NCI-H345 treated with DMSO at 0.1 percent for 48 hours (cell line): ENCODE results near the gene NPC1.
A peak's percentile ranks its signal among the peaks of the same experiment; 100 is the strongest.
"Not testable (repeated sequence)": the region's sequence is repeated elsewhere in the genome, so short reads cannot be mapped to it uniquely, and the experiment has no call there.

Source experiments
- DNase-seq: peaks from one replicate; lab custom pipeline; 2025; ENCODE audit not compliant: unreplicated experiment; lab: John Stamatoyannopoulos, UW

Gene NPC1

DNA sequence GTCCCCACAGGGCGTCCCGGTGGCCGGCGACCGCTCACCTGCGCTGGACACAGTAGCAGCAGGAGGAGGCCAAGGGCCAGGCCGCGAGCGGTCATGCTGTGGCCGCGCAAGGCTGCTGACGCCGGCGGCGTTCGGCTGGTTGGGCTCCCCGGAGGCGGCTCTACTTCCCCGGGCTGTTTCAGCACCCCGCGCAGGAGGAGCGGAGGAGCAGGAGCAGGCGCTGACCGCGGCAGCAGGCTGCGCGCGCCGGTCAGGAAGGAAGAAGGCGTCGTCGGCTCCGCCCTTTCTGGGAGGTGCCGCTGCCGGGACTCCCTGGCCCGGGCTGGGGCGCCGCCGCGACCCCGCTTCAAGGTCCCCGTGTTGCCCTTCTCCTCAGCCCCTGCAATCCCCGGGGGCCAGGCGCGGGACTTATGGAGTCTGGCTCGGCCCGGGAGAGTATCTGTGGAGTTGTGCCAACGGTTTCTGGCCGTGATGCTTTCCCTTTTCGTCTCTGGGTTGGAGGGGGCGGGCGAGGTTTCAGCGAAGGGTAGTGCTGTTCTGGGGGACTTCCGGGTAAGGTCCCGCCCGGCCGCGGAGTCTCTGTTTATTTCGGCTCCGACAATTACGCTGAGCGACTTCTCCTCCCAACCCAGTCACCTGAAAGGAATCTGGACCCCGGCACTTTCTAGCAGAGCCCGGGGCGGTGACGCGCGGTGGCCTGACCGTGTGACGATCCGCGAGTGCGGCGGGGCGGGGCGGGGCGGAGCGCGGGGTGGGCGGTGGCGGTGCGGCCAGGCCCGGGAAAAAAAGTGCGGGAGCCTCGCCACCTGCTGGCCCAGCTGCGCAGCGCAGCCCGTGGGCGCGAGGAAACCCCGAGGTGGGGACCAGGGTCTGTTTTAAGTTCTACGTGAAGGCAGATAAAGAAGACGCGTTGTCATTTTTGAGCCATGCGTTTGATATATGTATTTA is at the start of gene NPC1:
NPC1 (minus strand) TSS at position 258 of the 948 bp plus-strand sequence; CDS start at position 95, 163 bp downstream.
- DNase-seq: peak; percentile 80

DNA sequence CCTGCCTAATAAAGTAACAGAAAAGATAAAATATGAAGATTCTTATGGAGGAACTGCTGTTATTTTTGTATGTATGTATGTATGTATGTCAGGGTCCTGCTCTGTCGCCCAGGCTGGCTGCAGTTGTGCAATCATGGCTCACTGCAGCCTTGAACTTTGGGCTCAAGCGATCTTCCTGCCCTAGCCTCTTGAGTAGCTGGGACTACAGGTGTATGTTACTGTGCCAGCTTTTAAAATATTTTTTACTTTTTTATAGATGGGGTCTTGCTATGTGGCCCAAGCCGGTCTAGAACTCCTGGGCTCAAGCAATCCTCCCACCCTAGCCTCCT is 49.7 kb upstream of the NPC1 start:
- DNase-seq: no peak

- DNase-seq: peak; percentile 20
These were observed 49.2 kb upstream of the NPC1 start for GRCh38 chr18:23635283-23636070.

DNA sequence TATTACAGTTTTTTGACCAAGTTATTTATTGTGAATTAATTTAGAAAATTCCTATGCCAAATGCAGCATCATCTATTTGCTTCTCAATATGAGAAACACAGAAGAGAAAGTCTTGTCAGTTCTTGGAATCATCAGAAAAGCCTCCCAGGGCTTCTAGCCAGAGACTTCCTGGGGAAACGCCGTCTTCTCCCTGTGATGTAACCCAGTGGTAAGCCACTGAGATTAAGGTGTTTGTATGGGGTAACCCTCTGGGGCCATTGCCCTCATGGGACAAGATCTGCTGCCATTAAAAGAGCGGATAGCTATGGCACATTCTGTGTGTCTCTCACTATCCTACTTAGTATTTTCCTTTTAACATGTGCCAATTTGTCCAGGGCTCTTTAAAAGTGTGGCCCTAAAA is 48.4 kb upstream of the NPC1 start:
- DNase-seq: no peak

- no peak for DNase-seq
These were observed 46.3 kb upstream of the NPC1 start for GRCh38 chr18:23632615-23633014.

DNA sequence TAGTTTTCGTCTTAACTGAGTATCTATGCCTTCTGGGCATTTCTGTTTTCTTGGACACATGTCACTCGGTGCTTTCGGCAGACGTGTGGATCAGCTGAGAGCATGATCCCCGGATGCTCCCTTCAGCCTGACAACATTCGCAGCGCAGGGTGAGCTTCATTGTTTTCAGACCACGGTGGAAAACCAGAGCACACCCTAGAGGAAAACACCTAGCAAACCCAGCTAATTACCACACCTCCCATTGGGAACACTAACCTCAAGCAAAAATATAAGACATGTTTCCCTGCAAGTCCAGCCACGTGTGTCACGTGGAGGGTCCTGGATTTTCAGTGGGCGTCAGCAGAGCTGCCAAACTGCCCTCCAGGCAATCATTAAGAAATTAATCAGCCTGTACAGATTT is 45.4 kb upstream of the NPC1 start:
- DNase-seq: no peak

DNA sequence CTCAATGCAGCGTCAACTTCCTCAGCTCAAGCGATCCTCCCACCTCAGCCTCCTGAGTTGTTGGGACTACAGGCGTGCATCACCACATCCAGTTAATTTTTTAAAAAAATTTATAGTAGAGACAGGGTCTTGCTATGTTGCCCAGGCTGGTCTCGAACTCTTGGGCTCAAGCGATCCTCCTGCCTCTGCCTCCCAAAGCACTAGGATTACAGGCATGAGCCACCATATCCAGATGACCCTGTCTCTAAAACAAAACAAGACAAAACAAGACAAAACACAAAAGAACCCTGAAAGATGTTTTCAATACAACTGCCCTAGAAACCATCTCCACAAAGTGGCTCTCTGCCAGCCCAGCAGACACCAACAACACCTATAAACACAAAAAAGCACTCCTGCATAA is 45.0 kb upstream of the NPC1 start:
- DNase-seq: no peak

GRCh38 chr18:23629444-23629946 is 43.2 kb upstream of the NPC1 start:
- DNase-seq: no peak

- DNase-seq: no peak
These were observed 41.7 kb upstream of the NPC1 start for GRCh38 chr18:23627970-23628369.

DNA sequence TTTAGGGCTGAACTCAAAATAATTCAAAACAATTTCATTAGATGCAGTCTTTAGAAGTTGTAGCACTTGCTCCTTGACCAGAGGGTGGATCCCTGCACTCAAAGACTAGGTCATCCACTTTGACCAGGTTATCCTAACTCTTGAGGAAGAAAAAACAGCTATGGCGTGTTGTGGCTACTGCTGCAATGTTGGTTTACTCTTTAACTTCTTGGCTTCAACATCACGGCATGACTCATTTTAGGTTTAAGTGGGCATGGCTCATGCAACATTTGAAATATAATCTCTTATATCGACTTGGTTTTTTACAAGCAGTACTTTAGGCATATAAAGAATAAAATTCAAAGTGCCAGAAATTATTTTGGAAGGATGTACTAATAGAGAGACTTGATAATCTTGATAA is 41.0 kb upstream of the NPC1 start:
- DNase-seq: no peak

DNA sequence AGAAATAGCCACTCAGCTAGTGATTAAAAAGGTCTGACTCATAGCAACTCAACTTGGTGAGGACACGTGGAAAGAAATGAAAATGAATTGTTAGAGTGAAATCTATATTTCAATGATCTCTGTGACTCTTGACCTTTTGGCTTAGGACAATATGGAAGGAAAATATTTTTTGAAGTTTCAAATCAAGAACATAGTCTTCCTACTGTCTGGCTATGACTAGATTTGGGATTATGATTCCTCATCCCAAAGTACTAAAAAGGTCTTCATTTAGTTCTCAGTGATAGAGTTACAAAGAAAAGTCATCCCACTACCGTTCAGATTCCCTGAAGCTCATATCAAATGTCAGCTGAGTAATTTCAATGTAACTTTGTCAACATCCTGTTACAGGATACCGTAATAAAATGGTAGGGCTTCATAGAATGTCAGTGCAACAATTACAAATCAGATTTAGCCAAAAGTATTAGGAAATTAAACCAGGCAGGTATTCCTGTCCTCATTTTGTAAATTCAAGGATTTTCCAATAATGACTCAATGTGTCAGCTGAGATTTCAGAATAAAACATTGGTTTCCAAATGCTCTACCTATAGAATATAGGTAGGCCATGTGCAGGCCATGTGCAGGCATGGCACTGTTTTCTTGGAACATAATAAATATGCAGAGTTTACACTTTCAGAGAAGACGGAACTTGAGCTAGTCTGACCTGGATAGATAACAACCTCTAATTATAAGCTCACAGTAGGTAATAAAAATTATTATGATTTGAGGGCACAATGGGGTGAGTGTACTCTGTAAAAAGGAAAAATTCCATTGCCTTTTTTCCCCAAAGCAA is 40.4 kb upstream of the NPC1 start:
- DNase-seq: no peak

- no peak for DNase-seq
These were observed 36.7 kb upstream of the NPC1 start for GRCh38 chr18:23623040-23623439.

DNA sequence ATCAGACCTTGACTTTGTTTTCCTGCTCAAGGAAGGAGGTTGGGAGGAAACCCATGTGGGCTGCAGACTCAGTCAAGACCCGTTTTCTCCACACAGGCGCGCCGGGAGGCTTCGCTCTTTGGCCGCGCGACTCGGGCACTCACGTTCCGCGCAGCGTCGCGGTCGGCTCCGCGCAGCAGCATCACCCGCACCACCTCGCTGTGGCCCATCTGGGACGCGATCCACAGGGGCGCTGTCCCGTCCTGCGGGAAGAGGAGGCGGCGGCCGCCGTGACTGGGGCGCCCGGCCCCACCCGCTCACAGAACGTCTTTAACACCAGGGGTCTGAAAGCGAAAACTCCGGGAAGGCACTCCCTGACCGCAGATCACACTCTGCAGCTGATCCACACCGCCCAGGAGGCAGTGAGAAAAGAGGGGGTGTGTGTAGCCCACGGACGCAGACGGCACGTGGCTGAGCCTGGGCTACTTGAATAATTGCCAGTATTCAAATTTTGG is 33.1 kb upstream of the NPC1 start:
- DNase-seq: no peak

DNA sequence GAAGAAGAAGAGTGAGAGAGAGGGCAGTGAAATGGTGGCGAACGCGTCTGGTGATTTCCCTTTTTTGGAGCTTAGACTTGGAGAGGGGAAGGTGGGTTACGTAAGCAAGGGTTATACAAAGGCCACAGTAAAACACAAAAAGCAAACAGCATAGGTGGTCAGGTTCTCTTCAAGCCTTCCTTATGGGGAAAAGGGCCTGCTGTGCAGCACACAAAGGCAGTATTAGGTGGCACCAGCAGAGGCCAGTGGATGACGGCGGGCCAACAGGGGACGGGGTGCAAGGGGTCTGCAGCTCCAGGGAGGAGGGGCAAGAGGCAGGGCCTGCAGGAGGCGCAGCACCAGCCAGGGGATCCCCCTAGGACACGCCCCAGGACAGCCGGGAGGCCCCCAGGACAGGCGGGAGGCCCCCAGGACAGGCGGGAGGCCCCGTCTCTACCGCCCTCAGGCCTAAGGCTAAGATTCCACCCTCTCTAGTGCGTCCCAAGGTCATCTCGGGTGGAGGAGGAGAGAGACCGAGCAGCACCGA is 32.6 kb upstream of the NPC1 start:
- DNase-seq: no peak

DNA sequence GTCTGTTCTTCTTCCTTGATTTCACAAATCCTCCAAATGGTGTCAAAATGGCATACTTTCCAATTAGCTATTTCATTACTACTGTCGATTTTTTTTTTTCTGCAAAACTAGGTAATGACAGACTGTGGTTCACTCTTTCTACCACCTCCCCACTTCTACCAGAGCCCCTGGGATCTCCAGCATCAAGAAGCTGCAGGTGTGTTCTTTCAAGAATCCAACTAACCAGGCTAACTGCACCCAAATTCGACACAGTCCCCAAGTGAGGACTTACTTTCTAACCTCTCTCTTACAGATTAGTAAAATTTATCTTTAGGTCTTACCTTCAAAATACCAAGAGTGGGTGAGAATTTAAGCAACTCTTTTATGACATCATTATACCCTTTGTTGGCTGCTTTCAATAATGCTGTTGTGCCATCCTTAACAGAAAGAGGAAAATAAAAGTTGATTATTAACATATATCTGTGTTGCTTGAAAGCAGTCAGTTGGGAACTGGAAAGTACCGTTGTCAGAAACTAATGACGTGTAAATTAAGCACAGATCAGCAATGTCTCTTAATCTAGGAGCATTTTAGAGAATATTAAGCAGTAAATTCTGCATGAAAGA is 31.2 kb upstream of the NPC1 start:
- no peak for DNase-seq

DNA sequence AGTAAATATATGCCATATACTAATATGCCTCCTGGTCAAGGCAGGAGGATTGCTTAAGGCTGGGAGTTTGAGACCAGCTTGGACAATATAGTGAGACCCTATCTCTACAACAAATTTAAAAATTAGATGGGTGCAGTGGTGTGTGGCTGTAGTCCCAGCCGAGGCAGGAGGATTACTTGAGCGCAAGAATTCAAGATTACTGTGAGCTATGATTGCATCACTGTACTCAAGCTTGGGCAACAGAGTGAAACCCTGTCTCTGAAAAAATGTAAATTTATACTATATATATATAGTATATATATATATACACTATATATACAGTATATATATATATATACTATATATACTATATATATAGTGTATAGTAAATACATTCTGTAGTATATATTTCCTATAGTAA is 30.0 kb upstream of the NPC1 start:
- DNase-seq: no peak

DNA sequence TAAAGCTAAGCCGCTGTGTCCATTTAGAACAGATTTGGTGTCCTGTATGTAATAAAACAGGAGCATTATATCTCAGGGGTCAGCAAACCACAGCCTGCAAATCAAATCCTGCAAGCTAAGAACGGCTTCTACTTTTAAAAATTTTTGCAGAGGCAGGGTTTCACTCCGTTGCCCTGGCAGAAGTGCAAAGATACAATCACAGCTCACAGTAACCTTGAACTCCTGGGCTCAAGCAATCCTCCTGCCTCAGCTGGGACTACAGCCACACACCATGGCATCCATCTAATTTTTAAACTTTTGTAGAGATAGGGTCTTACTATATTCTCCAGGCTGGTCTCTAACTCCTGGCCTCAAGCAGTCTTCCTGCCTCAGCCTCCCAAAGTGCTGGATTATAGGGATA is 28.6 kb upstream of the NPC1 start:
- no peak for DNase-seq

GRCh38 chr18:23614413-23614812 is 28.1 kb upstream of the NPC1 start:
- DNase-seq: no peak

GRCh38 chr18:23613091-23613475 is 26.8 kb upstream of the NPC1 start:
- not testable (repeated sequence) for DNase-seq

GRCh38 chr18:23612434-23613090 is 26.3 kb upstream of the NPC1 start:
- no peak for DNase-seq
